DOHH2 (cell line): Measurements from ENCODE around the gene LSM2.

Experiments
- H3F3A ChIP-seq: fragments of 200-600 bp; sonication (generic), shearing (Covaris generic); 2 replicates; pipeline ENCODE4 v1.6.0; 2016; ENCODE audit warnings: antibody characterized with exemption, mild to moderate bottlenecking; ENCODE audit not compliant: control insufficient read depth, insufficient read depth
- H3K27ac ChIP-seq: fragments of 200-600 bp; sonication (generic); 2 replicates; pipeline ENCODE4 v1.5.1; 2014; ENCODE audit warnings: low read depth, mild to moderate bottlenecking, low read length, moderate library complexity
- H3K27me3 ChIP-seq: fragments of 200-600 bp; sonication (generic); 2 replicates; pipeline ENCODE4 v1.6.1; 2014; ENCODE audit warnings: mild to moderate bottlenecking, low read length, mixed read lengths; ENCODE audit not compliant: control insufficient read depth
- H3K36me3 ChIP-seq: fragments of 200-600 bp; sonication (generic); 2 replicates; pipeline ENCODE4 v1.6.1; 2014; ENCODE audit warnings: mild to moderate bottlenecking, low read length, moderate library complexity, mixed read lengths; ENCODE audit not compliant: control insufficient read depth
- H3K4me1 ChIP-seq: fragments of 200-600 bp; sonication (generic); 2 replicates; pipeline ENCODE4 v1.6.1; 2014; ENCODE audit warnings: mild to moderate bottlenecking, low read length, mixed read lengths; ENCODE audit not compliant: control insufficient read depth
- H3K4me2 ChIP-seq: fragments of 200-600 bp; sonication (generic); 2 replicates; pipeline ENCODE4 v1.6.0; 2014; ENCODE audit warnings: mild to moderate bottlenecking, low read length, moderate library complexity
- H3K4me3 ChIP-seq: fragments of 200-600 bp; sonication (generic); 2 replicates; pipeline ENCODE4 v1.5.1; 2014; ENCODE audit warnings: mild to moderate bottlenecking, low read length, mixed read lengths
- H3K79me2 ChIP-seq: fragments of 200-600 bp; sonication (generic); 2 replicates; pipeline ENCODE4 v1.6.1; 2014; ENCODE audit warnings: mild to moderate bottlenecking, low read length, mixed read lengths; ENCODE audit not compliant: control insufficient read depth
- H3K9me2 ChIP-seq: fragments of 200-600 bp; sonication (generic); replicated peaks from 2 replicates; pipeline ENCODE4 v1.6.1; 2014; ENCODE audit warnings: mild to moderate bottlenecking, low read length, mixed read lengths; ENCODE audit not compliant: control insufficient read depth
- H3K9me3 ChIP-seq: fragments of 200-600 bp; sonication (generic); 2 replicates; pipeline ENCODE4 v1.6.1; 2014; ENCODE audit warnings: antibody characterized with exemption, low read length, mixed read lengths; ENCODE audit not compliant: control insufficient read depth, insufficient read depth
- H4K20me1 ChIP-seq: fragments of 200-600 bp; sonication (generic); 2 replicates; pipeline ENCODE4 v1.6.0; 2014; ENCODE audit warnings: low read depth, mild to moderate bottlenecking, antibody characterized with exemption, low read length, moderate library complexity; ENCODE audit not compliant: control insufficient read depth, insufficient read depth
- CTCF ChIP-seq: fragments of 200-600 bp; sonication (generic); IDR thresholded peaks from one replicate; pipeline ENCODE4 v1.5.1; 2014; ENCODE audit warnings: antibody characterized with exemption, mild to moderate bottlenecking, low read depth, low read length; ENCODE audit not compliant: poor library complexity, severe bottlenecking
- EZH2phosphoT487 ChIP-seq: fragments of 200-600 bp; sonication (generic); IDR thresholded peaks from 2 replicates; pipeline ENCODE4 v1.6.1; 2017; ENCODE audit warnings: borderline replicate concordance, mild to moderate bottlenecking, antibody characterized with exemption, low read length, moderate library complexity, mixed read lengths

Gene LSM2

GRCh38 chr6:31750411-31751022 lies 56.2 kb downstream of the LSM2 start:
- Histone ChIP-seq H3K27ac (no peak overlapping the region), H3F3A (peaks cover 10% of the 10 kb centered on the region), H3K9me2 (no peaks in the 10 kb centered on the region), H3K4me3 (no peak overlapping the region), H3K36me3 (peaks cover 27% of the 10 kb centered on the region), H3K4me2 (no peak overlapping the region), H3K27me3 (no peaks in the 10 kb centered on the region), H4K20me1 (no peaks in the 10 kb centered on the region), H3K79me2 (no peaks in the 10 kb centered on the region), H3K4me1 (no peaks in the 10 kb centered on the region), H3K9me3 (no peaks in the 10 kb centered on the region)
- TF ChIP-seq CTCF, result no peak
- TF ChIP-seq EZH2phosphoT487, result no peak

- no peaks in the 10 kb centered on the region for H3K9me2 ChIP-seq
- H3F3A ChIP-seq, result peaks cover 10% of the 10 kb centered on the region
- no peaks in the 10 kb centered on the region for H3K9me3 ChIP-seq
- peaks cover 36% of the 10 kb centered on the region for H3K36me3 ChIP-seq
- H3K27me3 ChIP-seq, result no peaks in the 10 kb centered on the region
- H3K4me2 ChIP-seq, result no peak overlapping the region
- no peak for TF ChIP-seq CTCF
- TF ChIP-seq EZH2phosphoT487, result no peak
- no peaks in the 10 kb centered on the region for H3K79me2 ChIP-seq
- no peak overlapping the region for H3K27ac ChIP-seq
- H3K4me1 ChIP-seq, result 0 out of 2 replicates have a peak, but pooled peaks cover 1% of the 10 kb centered on the region
- H4K20me1 ChIP-seq, result no peaks in the 10 kb centered on the region
- H3K4me3 ChIP-seq, result no peak overlapping the region
Observed at GRCh38 chr6:31749301-31750036, 57.3 kb downstream of the LSM2 start.
